ENCODE results near the gene PRND.

- TF ChIP-seq CTCF (IDR thresholded peaks at IDR 0.05; ENCODE audit: low read length) (no peak), EZH2 (IDR thresholded peaks at IDR 0.05; ENCODE audit: borderline replicate concordance, low read length) (no peak)
These were observed 40.3 kb upstream of the PRND start for GRCh38 chr20:4681401-4681800.
